Measurements from ENCODE around the gene ZBTB43.

DNA sequence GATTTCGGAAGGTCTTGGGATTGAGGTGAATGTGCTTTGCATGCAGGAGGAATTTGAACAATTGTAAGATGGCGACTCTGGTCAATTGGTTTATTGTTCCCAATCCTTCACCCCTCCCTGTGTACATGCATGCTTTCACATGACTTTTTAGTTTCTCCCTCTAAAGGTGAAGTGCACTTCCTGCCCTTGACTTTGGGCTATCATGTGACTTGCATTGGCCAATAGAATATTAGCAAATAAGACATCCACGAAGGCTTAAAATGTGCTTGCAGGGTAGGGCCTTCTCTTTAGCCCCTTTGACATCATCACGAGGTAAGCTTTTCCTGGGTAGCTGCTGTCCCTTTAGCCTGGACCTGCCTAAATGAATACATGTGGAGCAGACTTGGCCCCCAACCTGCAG is 8.1 kb upstream of the ZBTB43 start:
- TF ChIP-seq, protein P1, sequence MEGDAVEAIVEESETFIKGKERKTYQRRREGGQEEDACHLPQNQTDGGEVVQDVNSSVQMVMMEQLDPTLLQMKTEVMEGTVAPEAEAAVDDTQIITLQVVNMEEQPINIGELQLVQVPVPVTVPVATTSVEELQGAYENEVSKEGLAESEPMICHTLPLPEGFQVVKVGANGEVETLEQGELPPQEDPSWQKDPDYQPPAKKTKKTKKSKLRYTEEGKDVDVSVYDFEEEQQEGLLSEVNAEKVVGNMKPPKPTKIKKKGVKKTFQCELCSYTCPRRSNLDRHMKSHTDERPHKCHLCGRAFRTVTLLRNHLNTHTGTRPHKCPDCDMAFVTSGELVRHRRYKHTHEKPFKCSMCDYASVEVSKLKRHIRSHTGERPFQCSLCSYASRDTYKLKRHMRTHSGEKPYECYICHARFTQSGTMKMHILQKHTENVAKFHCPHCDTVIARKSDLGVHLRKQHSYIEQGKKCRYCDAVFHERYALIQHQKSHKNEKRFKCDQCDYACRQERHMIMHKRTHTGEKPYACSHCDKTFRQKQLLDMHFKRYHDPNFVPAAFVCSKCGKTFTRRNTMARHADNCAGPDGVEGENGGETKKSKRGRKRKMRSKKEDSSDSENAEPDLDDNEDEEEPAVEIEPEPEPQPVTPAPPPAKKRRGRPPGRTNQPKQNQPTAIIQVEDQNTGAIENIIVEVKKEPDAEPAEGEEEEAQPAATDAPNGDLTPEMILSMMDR (IDR thresholded peaks at IDR 0.05 in 2 of 3, conservative IDR thresholded peaks at IDR 0.05 in 1 of 3; ENCODE audit: control insufficient read depth in 2 of 3, extremely low read depth in 1 of 3, insufficient read depth in 1 of 3, low read depth in 3 of 3, low read length in 3 of 3) = no peak
- TF ChIP-seq BCLAF1 (IDR thresholded peaks at IDR 0.05) (no peak), KDM1A (IDR thresholded peaks at IDR 0.05; ENCODE audit: borderline replicate concordance) (no peak), RCOR1 (conservative IDR thresholded peaks at IDR 0.05; ENCODE audit: low read depth, low read length) (no peak), JUND (IDR thresholded peaks at IDR 0.05; ENCODE audit: low read depth, low read length) (no peak)
